HL-60 (cell line): ENCODE results near the gene RBBP8NL.

Experiments
- DNase-seq, 2 experiments: peaks; one replicate each; pipeline ENCODE4 v3.0.0-alpha.2; 2010 to 2020; ENCODE audit warnings: low read depth in 1 of 2, low spot score in 1 of 2
- H3K27ac ChIP-seq: fragments of 250-450 bp; sonication (Bioruptor Pico); replicated peaks from 2 replicates; pipeline ENCODE4 v1.5.1; 2020; ENCODE audit warnings: mild to moderate bottlenecking, moderate library complexity
- H3K27me3 ChIP-seq: fragments of 250-450 bp; sonication (Bioruptor Pico); 2 replicates; pipeline ENCODE4 v1.5.1; 2021; ENCODE audit warnings: mild to moderate bottlenecking, moderate library complexity; ENCODE audit not compliant: insufficient read depth, poor library complexity, severe bottlenecking
- H3K4me3 ChIP-seq: replicated peaks from 2 replicates; pipeline ENCODE4 v1.5.1; 2011; ENCODE audit warnings: mild to moderate bottlenecking, control low read depth, low read length; ENCODE audit not compliant: insufficient read depth
- GABPA ChIP-seq: IDR thresholded peaks from 2 replicates; pipeline ENCODE4 v1.6.1; 2012; ENCODE audit warnings: low read depth
- POLR2AphosphoS5 ChIP-seq: IDR thresholded peaks from 2 replicates; pipeline ENCODE4 v1.6.1; 2012; ENCODE audit warnings: low read depth
- SPI1 ChIP-seq: IDR thresholded peaks from 2 replicates; pipeline ENCODE4 v1.6.1; 2012; ENCODE audit warnings: low read depth, mild to moderate bottlenecking, borderline replicate concordance
- TF ChIP-seq, protein P1 (sequence below): IDR thresholded peaks from one replicate; pipeline ENCODE4 v1.5.1; 2011; ENCODE audit warnings: low read length, control low read depth, inconsistent platforms; ENCODE audit not compliant: insufficient read depth
- TF ChIP-seq, protein P2 (sequence below): IDR thresholded peaks from 2 replicates; pipeline ENCODE4 v1.6.1; 2012; ENCODE audit warnings: low read depth; ENCODE audit not compliant: insufficient replicate concordance

The RBBP8NL gene

DNA sequence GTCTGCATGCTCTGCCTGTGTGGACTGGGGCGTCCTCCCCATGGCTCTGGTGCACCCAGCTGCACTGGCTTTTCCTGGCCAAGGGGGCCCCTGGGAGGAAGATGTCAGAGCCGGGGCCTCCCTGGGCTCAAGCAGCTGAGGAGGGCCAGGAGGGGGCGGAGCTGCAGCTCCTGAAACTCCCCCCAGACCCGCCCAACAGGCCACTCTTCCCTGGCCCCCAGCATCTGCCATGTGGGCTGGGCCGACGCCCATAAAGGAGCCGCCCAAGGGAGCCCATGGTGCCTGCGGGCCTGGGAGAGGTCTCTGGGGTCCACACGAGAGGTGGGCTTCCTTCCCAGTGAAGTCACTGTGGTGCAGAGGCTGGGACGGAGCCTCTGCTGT, 4.0 kb downstream of the RBBP8NL start:
- TF ChIP-seq, protein P1, sequence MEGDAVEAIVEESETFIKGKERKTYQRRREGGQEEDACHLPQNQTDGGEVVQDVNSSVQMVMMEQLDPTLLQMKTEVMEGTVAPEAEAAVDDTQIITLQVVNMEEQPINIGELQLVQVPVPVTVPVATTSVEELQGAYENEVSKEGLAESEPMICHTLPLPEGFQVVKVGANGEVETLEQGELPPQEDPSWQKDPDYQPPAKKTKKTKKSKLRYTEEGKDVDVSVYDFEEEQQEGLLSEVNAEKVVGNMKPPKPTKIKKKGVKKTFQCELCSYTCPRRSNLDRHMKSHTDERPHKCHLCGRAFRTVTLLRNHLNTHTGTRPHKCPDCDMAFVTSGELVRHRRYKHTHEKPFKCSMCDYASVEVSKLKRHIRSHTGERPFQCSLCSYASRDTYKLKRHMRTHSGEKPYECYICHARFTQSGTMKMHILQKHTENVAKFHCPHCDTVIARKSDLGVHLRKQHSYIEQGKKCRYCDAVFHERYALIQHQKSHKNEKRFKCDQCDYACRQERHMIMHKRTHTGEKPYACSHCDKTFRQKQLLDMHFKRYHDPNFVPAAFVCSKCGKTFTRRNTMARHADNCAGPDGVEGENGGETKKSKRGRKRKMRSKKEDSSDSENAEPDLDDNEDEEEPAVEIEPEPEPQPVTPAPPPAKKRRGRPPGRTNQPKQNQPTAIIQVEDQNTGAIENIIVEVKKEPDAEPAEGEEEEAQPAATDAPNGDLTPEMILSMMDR = no peak
- TF ChIP-seq POLR2AphosphoS5 (no peak), SPI1 (no peak), GABPA (no peak)
- TF ChIP-seq, protein P2, sequence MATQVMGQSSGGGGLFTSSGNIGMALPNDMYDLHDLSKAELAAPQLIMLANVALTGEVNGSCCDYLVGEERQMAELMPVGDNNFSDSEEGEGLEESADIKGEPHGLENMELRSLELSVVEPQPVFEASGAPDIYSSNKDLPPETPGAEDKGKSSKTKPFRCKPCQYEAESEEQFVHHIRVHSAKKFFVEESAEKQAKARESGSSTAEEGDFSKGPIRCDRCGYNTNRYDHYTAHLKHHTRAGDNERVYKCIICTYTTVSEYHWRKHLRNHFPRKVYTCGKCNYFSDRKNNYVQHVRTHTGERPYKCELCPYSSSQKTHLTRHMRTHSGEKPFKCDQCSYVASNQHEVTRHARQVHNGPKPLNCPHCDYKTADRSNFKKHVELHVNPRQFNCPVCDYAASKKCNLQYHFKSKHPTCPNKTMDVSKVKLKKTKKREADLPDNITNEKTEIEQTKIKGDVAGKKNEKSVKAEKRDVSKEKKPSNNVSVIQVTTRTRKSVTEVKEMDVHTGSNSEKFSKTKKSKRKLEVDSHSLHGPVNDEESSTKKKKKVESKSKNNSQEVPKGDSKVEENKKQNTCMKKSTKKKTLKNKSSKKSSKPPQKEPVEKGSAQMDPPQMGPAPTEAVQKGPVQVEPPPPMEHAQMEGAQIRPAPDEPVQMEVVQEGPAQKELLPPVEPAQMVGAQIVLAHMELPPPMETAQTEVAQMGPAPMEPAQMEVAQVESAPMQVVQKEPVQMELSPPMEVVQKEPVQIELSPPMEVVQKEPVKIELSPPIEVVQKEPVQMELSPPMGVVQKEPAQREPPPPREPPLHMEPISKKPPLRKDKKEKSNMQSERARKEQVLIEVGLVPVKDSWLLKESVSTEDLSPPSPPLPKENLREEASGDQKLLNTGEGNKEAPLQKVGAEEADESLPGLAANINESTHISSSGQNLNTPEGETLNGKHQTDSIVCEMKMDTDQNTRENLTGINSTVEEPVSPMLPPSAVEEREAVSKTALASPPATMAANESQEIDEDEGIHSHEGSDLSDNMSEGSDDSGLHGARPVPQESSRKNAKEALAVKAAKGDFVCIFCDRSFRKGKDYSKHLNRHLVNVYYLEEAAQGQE = no peak
- Histone ChIP-seq H3K27me3 (peaks cover 5% of the 10 kb centered on the region), H3K4me3 (no peak overlapping the region), H3K27ac (no peak overlapping the region)
- no peak for DNase-seq

DNA sequence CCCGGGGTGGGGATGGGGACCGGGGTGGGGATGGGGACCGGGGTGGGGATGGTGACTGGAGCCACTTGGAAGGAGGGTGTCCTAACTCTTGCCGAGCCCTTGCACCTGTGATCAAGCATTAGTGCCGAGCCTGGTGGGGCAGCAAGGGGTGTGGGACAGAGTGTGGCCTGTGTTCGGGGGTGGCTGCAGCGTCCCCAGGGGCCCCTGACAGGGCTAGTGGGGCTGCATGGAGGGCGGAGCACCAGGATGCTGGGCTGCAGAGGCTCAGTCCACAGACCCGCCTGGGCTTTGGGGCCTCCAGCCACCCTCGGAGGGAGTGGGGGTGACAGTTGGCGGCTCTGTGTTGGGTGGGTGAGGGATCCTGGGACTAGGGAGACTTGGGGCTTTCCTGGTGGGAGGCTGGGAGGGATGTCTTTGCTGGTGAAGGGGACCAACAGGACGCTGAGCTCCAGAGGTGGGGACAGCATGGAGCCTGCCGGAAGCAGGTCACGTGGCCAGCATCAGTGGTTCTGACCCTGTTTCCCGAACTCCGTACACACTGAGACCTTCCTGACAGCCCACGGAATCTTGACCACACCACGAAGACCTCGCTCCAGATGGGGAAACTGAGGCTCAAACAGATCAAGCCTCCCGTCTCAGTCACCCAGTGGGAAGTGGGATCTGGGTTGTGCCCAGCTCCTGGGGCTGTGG, 4.6 kb downstream of the RBBP8NL start:
- no peak overlapping the region for H3K4me3 ChIP-seq
- no peak for DNase-seq
- H3K27ac ChIP-seq = no peak overlapping the region
- peaks cover 8% of the 10 kb centered on the region for H3K27me3 ChIP-seq
- TF ChIP-seq SPI1 = no peak
- no peak for TF ChIP-seq POLR2AphosphoS5
- TF ChIP-seq, protein P2 = no peak
- no peak for TF ChIP-seq GABPA
- TF ChIP-seq, protein P1 = no peak

DNA sequence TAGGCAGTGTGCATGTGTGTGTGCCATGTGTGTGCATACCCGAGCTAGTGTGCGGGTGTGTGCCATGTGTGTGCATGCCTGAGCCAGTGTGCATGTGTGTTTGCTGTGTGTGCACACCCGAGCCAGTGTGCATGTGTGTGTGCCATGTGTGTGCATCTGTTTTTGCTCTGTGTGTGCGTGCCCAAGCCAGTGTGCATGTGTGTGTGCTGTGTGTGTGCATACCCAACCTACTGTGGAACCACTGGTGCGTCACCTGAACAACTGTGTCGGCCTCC, 5.7 kb downstream of the RBBP8NL start:
- no peak for TF ChIP-seq POLR2AphosphoS5
- TF ChIP-seq SPI1 = no peak
- TF ChIP-seq, protein P2 = no peak
- TF ChIP-seq, protein P1 = no peak
- no peak for TF ChIP-seq GABPA
- Histone ChIP-seq H3K4me3 (no peak overlapping the region), H3K27me3 (peaks cover 10% of the 10 kb centered on the region), H3K27ac (no peak overlapping the region)
- DNase-seq = no peak
